ENCODE measurements around the gene MAFF. TPM values are rescaled to one million over a fixed set of nuclear protein-coding genes. Genes with fewer than 3 reads are reported as not detected.

Gene MAFF
- total and polyA plus RNA-seq, 9 of the 15 experiments (the other 6 are each of a cell fraction or from before 2014, with no cell fraction given) = 0.51 to 8.0 (median 5.4) TPM

DNA sequence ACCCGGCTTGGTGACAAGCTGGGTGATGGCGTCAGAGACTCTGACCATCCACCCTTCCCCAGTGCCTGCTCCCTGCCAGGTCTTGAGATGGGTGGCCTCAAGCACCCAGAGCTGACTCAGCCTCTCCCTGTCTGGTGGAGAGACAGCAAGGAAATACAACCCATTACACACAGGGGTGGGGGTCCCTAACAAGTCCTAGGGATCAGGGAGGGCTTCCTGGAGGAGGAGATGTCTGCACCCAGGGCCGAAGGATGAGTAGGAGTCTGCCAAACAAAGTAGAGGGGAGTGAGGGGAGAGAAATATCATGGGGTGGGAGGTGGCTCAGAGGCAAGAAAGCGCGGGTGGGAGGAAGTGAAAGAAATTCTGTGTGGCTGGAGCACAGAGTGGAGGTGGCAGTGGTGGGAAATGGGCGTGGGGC, 6.8 kb downstream of the MAFF start:
- Histone ChIP-seq H3K79me2 (ENCODE audit: control insufficient read depth, insufficient read depth, low read length) (peaks cover 33% of the 10 kb centered on the region), H3K9me1 (ENCODE audit: control insufficient read depth, insufficient read depth, low read length) (no peaks in the 10 kb centered on the region), H4K20me1 (replicated peaks; ENCODE audit: control insufficient read depth, insufficient read depth, low read length) (peaks cover 22% of the 10 kb centered on the region; the same call in 1 of the 2 replicates), H3K27ac (ENCODE audit: extremely low read depth, low read depth, low read length) (no peak overlapping the region), H2AFZ (ENCODE audit: low read depth, low read length) (no peak overlapping the region), H3K9me3 (replicated peaks; ENCODE audit: control insufficient read depth, insufficient read depth, low read depth, low read length) (no peaks in the 10 kb centered on the region), H3K36me3 (ENCODE audit: control insufficient read depth, insufficient read depth, low read length) (peaks cover 3% of the 10 kb centered on the region; the same call in 1 of the 3 replicates), H3K4me3 (no peak overlapping the region), H3K4me2 (ENCODE audit: insufficient read depth, low read length) (no peak overlapping the region), H3K9ac (ENCODE audit: insufficient read depth in 1 of 2, low read depth in 2 of 2, low read length in 2 of 2) (no peak overlapping the region), H3K27me3 (ENCODE audit: control insufficient read depth in 2 of 2, insufficient read depth in 2 of 2, low read length in 2 of 2) (no peaks in the 10 kb centered on the region), H3K4me1 (replicated peaks in 1 of 2; ENCODE audit: control insufficient read depth in 2 of 2, insufficient read depth in 2 of 2, low read length in 2 of 2) (peaks cover 0 to 3% of the 10 kb centered on the region in 2 experiments; a peak in 2 of 5 replicates)
- no TSS peak for BruUV-seq (replicated peaks)
- 83% methylated on average over 2 of the region's 6 CpGs for WGBS (ENCODE audit: insufficient coverage, low coverage, missing lambda C conversion rate)
- in situ Hi-C loops (cut with MboI) = no loop called here
- DNase-seq (ENCODE audit: extremely low read depth in 1 of 4, low spot score in 3 of 4) = no peak
- TF ChIP-seq ZFP36 (IDR thresholded peaks at IDR 0.05; ENCODE audit: low read depth, low read length, partially characterized antibody) = peak; percentile 75
- TF ChIP-seq, protein P1, sequence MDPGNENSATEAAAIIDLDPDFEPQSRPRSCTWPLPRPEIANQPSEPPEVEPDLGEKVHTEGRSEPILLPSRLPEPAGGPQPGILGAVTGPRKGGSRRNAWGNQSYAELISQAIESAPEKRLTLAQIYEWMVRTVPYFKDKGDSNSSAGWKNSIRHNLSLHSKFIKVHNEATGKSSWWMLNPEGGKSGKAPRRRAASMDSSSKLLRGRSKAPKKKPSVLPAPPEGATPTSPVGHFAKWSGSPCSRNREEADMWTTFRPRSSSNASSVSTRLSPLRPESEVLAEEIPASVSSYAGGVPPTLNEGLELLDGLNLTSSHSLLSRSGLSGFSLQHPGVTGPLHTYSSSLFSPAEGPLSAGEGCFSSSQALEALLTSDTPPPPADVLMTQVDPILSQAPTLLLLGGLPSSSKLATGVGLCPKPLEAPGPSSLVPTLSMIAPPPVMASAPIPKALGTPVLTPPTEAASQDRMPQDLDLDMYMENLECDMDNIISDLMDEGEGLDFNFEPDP (CRISPR knock-in tag; IDR thresholded peaks at IDR 0.05) = no peak
- CTCF ChIA-PET (ENCODE audit: low intra/inter-chr PET ratio) = no interaction called here
- no peak for ATAC-seq
- FAIRE-seq = no peak
- intact Hi-C loops (cut with micrococcal nuclease) = loop anchor here (10.0 kb wide), 1 partner anchor 94 kb away; the partner anchor contains the start of gene BAIAP2L2
- POLR2A ChIA-PET = interaction anchor here (1.6 kb wide), 1 partner anchor 11 kb away, joined by 3 read pairs; no protein-coding TSS in a partner anchor

DNA sequence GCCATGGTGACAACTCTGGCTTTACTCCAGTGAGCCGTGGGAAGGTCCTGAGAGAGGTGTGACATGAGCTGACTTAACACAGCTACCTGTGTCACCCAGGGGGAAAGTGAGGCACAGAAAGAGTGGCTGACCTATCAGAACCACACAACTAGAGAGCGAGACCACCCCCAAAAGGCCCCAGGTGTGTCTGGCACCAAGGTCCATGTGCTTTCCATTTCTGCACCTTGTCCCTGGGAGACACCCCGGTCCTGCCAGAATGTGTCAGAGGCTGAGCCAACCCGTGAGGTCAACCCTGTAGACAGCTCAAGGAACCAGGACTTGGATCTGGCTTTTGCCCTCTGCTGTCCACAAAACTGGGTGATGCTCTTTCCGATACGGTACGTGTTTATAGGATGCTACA, 9.8 kb downstream of the MAFF start:
- H3K79me2 ChIP-seq (ENCODE audit: control insufficient read depth, insufficient read depth, low read length) = peaks cover 10% of the 10 kb centered on the region; the same call in 2 of the 3 replicates
- CTCF ChIA-PET (ENCODE audit: low intra/inter-chr PET ratio) = no interaction called here
- WGBS (ENCODE audit: insufficient coverage, low coverage, missing lambda C conversion rate) = 93% methylated on average over 6 of the region's 7 CpGs
- TF ChIP-seq CCAR2 (IDR thresholded peaks at IDR 0.05; ENCODE audit: low read depth, low read length) (no peak), RBM25 (IDR thresholded peaks at IDR 0.05; ENCODE audit: low read depth, low read length, severe bottlenecking) (no peak)

More for the DNA sequence above, 9.8 kb downstream of the MAFF start:
- FAIRE-seq = no peak
- peaks cover 10 to 25% of the 10 kb centered on the region in 2 experiments; a peak in 4 of 5 replicates for H3K4me1 ChIP-seq (replicated peaks in 1 of 2; ENCODE audit: control insufficient read depth in 2 of 2, insufficient read depth in 2 of 2, low read length in 2 of 2)
- H3K9me3 ChIP-seq (replicated peaks; ENCODE audit: control insufficient read depth, insufficient read depth, low read depth, low read length) = no peaks in the 10 kb centered on the region
- no peak overlapping the region for H3K4me3 ChIP-seq
- in situ Hi-C loops (cut with MboI) = no loop called here
- 0 out of 2 replicates have a peak, but pooled peaks cover 9% of the 10 kb centered on the region for H4K20me1 ChIP-seq (replicated peaks; ENCODE audit: control insufficient read depth, insufficient read depth, low read length)
- H3K9me1 ChIP-seq (ENCODE audit: control insufficient read depth, insufficient read depth, low read length) = no peaks in the 10 kb centered on the region
- BruUV-seq (replicated peaks) = no TSS peak
- intact Hi-C loops (cut with micrococcal nuclease) = no loop called here
- no peak overlapping the region for H3K9ac ChIP-seq (ENCODE audit: insufficient read depth in 1 of 2, low read depth in 2 of 2, low read length in 2 of 2)
- H3K4me2 ChIP-seq (ENCODE audit: insufficient read depth, low read length) = no peak overlapping the region
- no peak overlapping the region for H2AFZ ChIP-seq (ENCODE audit: low read depth, low read length)
- no peak overlapping the region for H3K27ac ChIP-seq (ENCODE audit: extremely low read depth, low read depth, low read length)
- peaks cover 5% of the 10 kb centered on the region; the same call in 1 of the 3 replicates for H3K36me3 ChIP-seq (ENCODE audit: control insufficient read depth, insufficient read depth, low read length)
- DNase-seq (ENCODE audit: extremely low read depth in 1 of 4, low spot score in 3 of 4) = no peak
- POLR2A ChIA-PET = interaction anchor here (0.7 to 4.9 kb wide), 4 partner anchors 8 to 30 kb away, joined by 3 to 44 read pairs (median 4); partner anchors contain the start of genes MAFF and PLA2G6
- no peaks in the 10 kb centered on the region for H3K27me3 ChIP-seq (ENCODE audit: control insufficient read depth in 2 of 2, insufficient read depth in 2 of 2, low read length in 2 of 2)
- no peak for ATAC-seq
